ENCODE data around the gene RANBP3L.

GRCh38 chr5:36215910-36216309, 85.8 kb downstream of the RANBP3L start:
- TF ChIP-seq POLR2AphosphoS5 (IDR thresholded peaks at IDR 0.05) = no peak
- TF ChIP-seq CTCF (IDR thresholded peaks at IDR 0.05) = no peak
- no peak for TF ChIP-seq POLR2A (IDR thresholded peaks at IDR 0.05; ENCODE audit: low read depth)

Data from esophagus muscularis mucosa (tissue), 3 donors.